Endothelial cell of umbilical vein (primary cell): ENCODE results near the gene PTOV1. TPM values are rescaled to one million over a fixed set of nuclear protein-coding genes. Genes with fewer than 3 reads are reported as not detected.
A peak's percentile ranks its signal among the peaks of the same experiment; 100 is the strongest.

ENCODE experiments used
- BruUV-seq: library from RNA; stranded (reverse); fragments of 400-500 nt; replicated peaks from 2 replicates; lab custom pipeline; 2021; lab: Mats Ljungman, UMichigan
- CTCF ChIA-PET: fragments of 300-600, 350-600 bp; sonication (Branson Sonifier 250); formaldehyde crosslinking; loops from one replicate; lab custom pipeline; 2021; ENCODE audit warnings: antibody characterized with exemption, inconsistent platforms; lab: Charles Lee
- POLR2A ChIA-PET: fragments of 300-600, 350-600 bp; sonication (Branson Sonifier 250); formaldehyde crosslinking; loops from one replicate; lab custom pipeline; 2021; ENCODE audit warnings: antibody characterized with exemption, inconsistent platforms; lab: Charles Lee
- DNase-seq: peaks from one replicate; pipeline ENCODE4 v3.0.0-alpha.2; 2011; ENCODE audit warnings: low read depth, low spot score
- FAIRE-seq: peaks from 2 replicates; lab custom pipeline; 2011; peaks lifted over from hg19 to GRCh38; lab: Jason Lieb, UNC
- H2AFZ ChIP-seq: 2 replicates; pipeline ENCODE4 v1.6.0; 2012; ENCODE audit warnings: low read depth, low read length, control low read depth, inconsistent platforms
- H3K27ac ChIP-seq: 2 replicates; pipeline ENCODE4 v1.5.1; 2011; ENCODE audit warnings: low read depth, mild to moderate bottlenecking, control low read depth, low read length, moderate library complexity; ENCODE audit not compliant: insufficient read depth
- H3K27me3 ChIP-seq, 2 experiments: 2 replicates each; pipeline versions ENCODE4 v1.6.0 to v1.6.1; 2011; ENCODE audit warnings: low read length in 2 of 2, mixed read lengths in 1 of 2; ENCODE audit not compliant: control insufficient read depth in 2 of 2, insufficient read depth in 2 of 2
- H3K36me3 ChIP-seq, 2 experiments: 2 replicates in 1 of 2; 3 replicates in 1 of 2; pipeline ENCODE4 v1.5.1; 2011; ENCODE audit warnings: low read length in 2 of 2, mild to moderate bottlenecking in 1 of 2, moderate library complexity in 1 of 2; ENCODE audit not compliant: control insufficient read depth in 2 of 2, insufficient read depth in 2 of 2; ENCODE audit errors: extremely low read depth in 1 of 2
- H3K4me1 ChIP-seq: 3 replicates; pipeline ENCODE4 v1.5.1; 2011; ENCODE audit warnings: mild to moderate bottlenecking, low read length; ENCODE audit not compliant: control insufficient read depth, insufficient read depth; ENCODE audit errors: extremely low read depth
- H3K4me2 ChIP-seq: 2 replicates; pipeline ENCODE4 v1.6.1; 2011; ENCODE audit warnings: low read length, control low read depth, mixed read lengths; ENCODE audit not compliant: insufficient read depth
- H3K4me3 ChIP-seq, 3 experiments: fragments of 200-600 bp in 1 of 3; sonication (generic), shearing (Covaris generic) in 1 of 3; replicated peaks in 1 of 3; 2 replicates each; pipeline ENCODE4 v1.5.1; 2011 to 2016; ENCODE audit warnings: control low read depth in 3 of 3, low read length in 3 of 3, mild to moderate bottlenecking in 2 of 3, inconsistent platforms in 1 of 3, low read depth in 1 of 3, moderate library complexity in 1 of 3; ENCODE audit not compliant: insufficient read depth in 1 of 3
- H3K79me2 ChIP-seq: 2 replicates; pipeline ENCODE4 v1.6.0; 2012; ENCODE audit warnings: low read length, inconsistent platforms; ENCODE audit not compliant: control insufficient read depth, insufficient read depth
- H3K9ac ChIP-seq: replicated peaks from 2 replicates; pipeline ENCODE3; 2011; ENCODE audit warnings: low read length, control low read depth; ENCODE audit not compliant: insufficient read depth; ENCODE audit errors: extremely low read depth
- H3K9me1 ChIP-seq: replicated peaks from 3 replicates; pipeline ENCODE4 v1.6.0; 2011; ENCODE audit warnings: mild to moderate bottlenecking, low read length; ENCODE audit not compliant: control insufficient read depth, insufficient read depth; ENCODE audit errors: extremely low read depth
- H3K9me3 ChIP-seq: replicated peaks from 2 replicates; pipeline ENCODE4 v1.5.1; 2012; ENCODE audit warnings: low read length, inconsistent platforms; ENCODE audit not compliant: control insufficient read depth, insufficient read depth
- H4K20me1 ChIP-seq: replicated peaks from 2 replicates; pipeline ENCODE3; 2011; ENCODE audit warnings: mild to moderate bottlenecking, low read length; ENCODE audit not compliant: control insufficient read depth, insufficient read depth; ENCODE audit errors: extremely low read depth
- EZH2 ChIP-seq: IDR thresholded peaks from 2 replicates; pipeline ENCODE4 v1.6.1; 2012; ENCODE audit warnings: borderline replicate concordance, low read depth, mild to moderate bottlenecking, moderate library complexity, low read length, inconsistent platforms; ENCODE audit not compliant: severe bottlenecking
- FOS ChIP-seq: IDR thresholded peaks from 2 replicates; pipeline ENCODE4 v1.6.1; 2011; ENCODE audit warnings: mild to moderate bottlenecking, low read length, moderate library complexity, borderline replicate concordance; ENCODE audit not compliant: insufficient read depth
- GATA2 ChIP-seq: IDR thresholded peaks from 2 replicates; pipeline ENCODE4 v1.7.0; 2011; ENCODE audit warnings: low read depth, mild to moderate bottlenecking, moderate library complexity, mixed read lengths, low read length; ENCODE audit not compliant: insufficient read length, insufficient read depth
- JUN ChIP-seq: IDR thresholded peaks from 2 replicates; pipeline ENCODE4 v1.6.1; 2011; ENCODE audit warnings: borderline replicate concordance, low read depth; ENCODE audit not compliant: insufficient read length, insufficient read depth
- MAX ChIP-seq: IDR thresholded peaks from 2 replicates; pipeline ENCODE4 v1.6.1; 2011; ENCODE audit not compliant: insufficient read depth, insufficient read length
- MYC ChIP-seq: IDR thresholded peaks from one replicate; pipeline ENCODE4 v1.6.1; 2011; ENCODE audit warnings: mild to moderate bottlenecking, low read depth, low read length
- POLR2A ChIP-seq: IDR thresholded peaks from 2 replicates; pipeline ENCODE4 v1.6.1; 2012; ENCODE audit warnings: low read depth, mild to moderate bottlenecking, control low read depth, low read length
- POLR2AphosphoS5 ChIP-seq: IDR thresholded peaks from 2 replicates; pipeline ENCODE4 v1.6.1; 2012; ENCODE audit warnings: low read depth, mild to moderate bottlenecking, control low read depth, low read length, moderate library complexity; ENCODE audit not compliant: insufficient read depth
- dilution Hi-C: fragments of 300-500 bp; cut with MboI; formaldehyde crosslinking; loops from one replicate; pipeline ENCODE4 v1.15.0; 2019; ENCODE audit warnings: low sequenced_read_pairs; ENCODE audit not compliant: extremely low pct_ligation_motif_present
- intact Hi-C: fragments of 100-400 bp; cut with micrococcal nuclease; formaldehyde crosslinking; loops from one replicate; pipeline ENCODE4 v1.10.0; 2022
- polyA plus RNA-seq, 4 experiments: library from polyadenylated mRNA; depleted of rRNA in 3 of 4; stranded (reverse) in 3 of 4; unstranded in 1 of 4; fragments of >200 nt; gene quantifications; 2 replicates each; pipeline versions ENCODE4 v1.2.1 to v1.2.3, GENCODE V29; 2011 to 2012; ENCODE audit warnings: missing spikeins in 1 of 4
- total RNA-seq: library from RNA; stranded (reverse); gene quantifications from 2 replicates; pipeline ENCODE4 v1.2.3, GENCODE V29; 2021
- TF ChIP-seq, protein P1 (sequence below), 2 donors: IDR thresholded peaks; 1 replicate in 1 of 2; 2 replicates in 1 of 2; pipeline ENCODE4 v1.5.1; 2011; ENCODE audit warnings: low read length in 2 of 2, mild to moderate bottlenecking in 2 of 2, moderate library complexity in 2 of 2, control low read depth in 1 of 2, inconsistent platforms in 1 of 2, low read depth in 1 of 2; ENCODE audit not compliant: insufficient read depth in 1 of 2; ENCODE audit errors: extremely low read depth in 1 of 2

Gene PTOV1
- total and polyA plus RNA-seq, 2 donors (not counting 3 experiments of a cell fraction or from before 2014, with no cell fraction given) = 116 to 184 TPM

DNA sequence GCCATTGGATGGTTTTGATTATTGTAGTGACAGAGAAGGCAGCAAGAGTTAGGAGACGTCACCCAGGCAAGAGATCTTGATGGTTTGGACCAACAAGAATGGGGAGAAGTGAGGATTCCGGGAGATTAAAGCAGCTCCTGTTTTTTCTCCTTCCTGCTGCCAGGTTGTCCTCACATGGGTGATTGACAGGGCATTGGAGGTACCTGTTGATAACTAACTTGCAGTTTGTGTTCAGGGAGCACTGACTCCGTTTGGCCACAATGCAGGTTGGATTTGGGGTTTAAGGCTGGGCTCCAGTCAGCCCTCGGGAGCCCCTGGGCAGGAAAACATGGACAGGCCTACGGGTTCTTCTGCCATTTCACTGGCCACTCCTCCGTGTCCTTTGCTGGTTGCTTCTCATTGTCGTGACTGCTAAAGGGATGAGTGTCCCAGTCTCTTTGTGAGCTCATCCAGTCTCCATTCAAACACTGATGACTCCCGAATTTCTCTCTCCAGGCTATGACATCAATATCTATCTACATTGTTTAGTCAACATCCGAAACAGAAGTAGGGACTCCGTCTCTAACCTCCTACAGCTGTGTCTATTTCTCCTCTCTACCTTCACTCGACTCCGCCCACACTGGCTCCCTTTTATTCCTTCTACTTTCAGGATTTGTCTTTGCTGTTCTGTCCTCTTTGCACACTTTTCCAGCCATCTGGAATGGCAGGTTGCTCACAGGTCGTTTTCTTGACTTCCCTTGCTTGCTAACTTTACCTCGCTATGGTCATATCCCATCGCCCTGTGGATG, 1.3 kb upstream of the PTOV1 start:
- H3K27ac ChIP-seq = no peak overlapping the region

More for the DNA sequence above, 1.3 kb upstream of the PTOV1 start:
- no peak for FAIRE-seq
- no TSS peak for BruUV-seq
- intact Hi-C loops = loop anchor here (1.0 kb wide), 4 partner anchors 18 to 83 kb away; partner anchors contain the start of genes FUZ and PNKP
- H4K20me1 ChIP-seq = no peaks in the 10 kb centered on the region
- peaks cover 24% of the 10 kb centered on the region for H3K4me1 ChIP-seq
- H3K4me2 ChIP-seq = peak overlapping the region; percentile 72
- dilution Hi-C loops = no loop called here
- ChIA-PET CTCF (interaction anchor here (1.2 to 1.8 kb wide), 2 partner anchors 20 to 31 kb away, joined by 6 to 8 read pairs; partner anchors contain the start of gene MED25), POLR2A (interaction anchor here (1.2 kb wide), 1 partner anchor 20 kb away, joined by 5 read pairs; no protein-coding TSS in a partner anchor)
- H2AFZ ChIP-seq = no peak overlapping the region
- no peak overlapping the region for H3K4me3 ChIP-seq
- H3K9me1 ChIP-seq = no peaks in the 10 kb centered on the region
- DNase-seq = no peak
- H3K79me2 ChIP-seq = peaks cover 25% of the 10 kb centered on the region
- no peaks in the 10 kb centered on the region for H3K27me3 ChIP-seq
- H3K36me3 ChIP-seq = peaks cover 0 to 1% of the 10 kb centered on the region in 2 experiments
- H3K9ac ChIP-seq = no peak overlapping the region
- TF ChIP-seq EZH2 (no peak), MYC (no peak), POLR2A (no peak), POLR2AphosphoS5 (no peak), FOS (no peak), GATA2 (no peak), MAX (no peak), JUN (no peak)
- TF ChIP-seq, protein P1, sequence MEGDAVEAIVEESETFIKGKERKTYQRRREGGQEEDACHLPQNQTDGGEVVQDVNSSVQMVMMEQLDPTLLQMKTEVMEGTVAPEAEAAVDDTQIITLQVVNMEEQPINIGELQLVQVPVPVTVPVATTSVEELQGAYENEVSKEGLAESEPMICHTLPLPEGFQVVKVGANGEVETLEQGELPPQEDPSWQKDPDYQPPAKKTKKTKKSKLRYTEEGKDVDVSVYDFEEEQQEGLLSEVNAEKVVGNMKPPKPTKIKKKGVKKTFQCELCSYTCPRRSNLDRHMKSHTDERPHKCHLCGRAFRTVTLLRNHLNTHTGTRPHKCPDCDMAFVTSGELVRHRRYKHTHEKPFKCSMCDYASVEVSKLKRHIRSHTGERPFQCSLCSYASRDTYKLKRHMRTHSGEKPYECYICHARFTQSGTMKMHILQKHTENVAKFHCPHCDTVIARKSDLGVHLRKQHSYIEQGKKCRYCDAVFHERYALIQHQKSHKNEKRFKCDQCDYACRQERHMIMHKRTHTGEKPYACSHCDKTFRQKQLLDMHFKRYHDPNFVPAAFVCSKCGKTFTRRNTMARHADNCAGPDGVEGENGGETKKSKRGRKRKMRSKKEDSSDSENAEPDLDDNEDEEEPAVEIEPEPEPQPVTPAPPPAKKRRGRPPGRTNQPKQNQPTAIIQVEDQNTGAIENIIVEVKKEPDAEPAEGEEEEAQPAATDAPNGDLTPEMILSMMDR (IDR thresholded peaks at IDR 0.05; ENCODE audit: extremely low read depth in 1 of 2, insufficient read depth in 1 of 2, low read depth in 1 of 2, low read length in 2 of 2) = no peak
- no peaks in the 10 kb centered on the region for H3K9me3 ChIP-seq
